Body of pancreas (tissue), 4 donors: Measurements from ENCODE around the gene SPIRE2. TPM values are rescaled to one million over a fixed set of nuclear protein-coding genes. Genes with fewer than 3 reads are reported as not detected.
"Not testable (repeated sequence)": the region's sequence is repeated elsewhere in the genome, so short reads cannot be mapped to it uniquely, and the experiment has no call there.

Experiments
- ATAC-seq: fragments of 150-250 bp; one replicate; pipeline ENCODE4 v1.9.1; 2016
- DNase-seq, 4 donors: peaks; one replicate each; pipeline ENCODE4 v3.0.0-alpha.2; 2019
- H3K27ac ChIP-seq, 4 donors: fragments of 200-600 bp; sonication (generic); 1 replicate in 3 of 4; 2 replicates in 1 of 4; pipeline versions ENCODE4 v1.5.1 to v1.6.1; 2016 to 2019; ENCODE audit warnings: mild to moderate bottlenecking in 1 of 4, mixed read lengths in 1 of 4, moderate library complexity in 1 of 4
- H3K27me3 ChIP-seq, 2 donors: fragments of 200-600 bp; sonication (generic); one replicate each; pipeline ENCODE4 v1.6.0; 2016; ENCODE audit warnings: mild to moderate bottlenecking in 1 of 2
- H3K36me3 ChIP-seq, 2 donors: fragments of 200-600 bp; sonication (generic); replicated peaks in 1 of 2; 2 replicates each; pipeline ENCODE4 v1.5.1; 2016; ENCODE audit warnings: low read depth in 2 of 2; ENCODE audit not compliant: insufficient read depth in 1 of 2
- H3K4me1 ChIP-seq: fragments of 200-600 bp; sonication (generic); one replicate; pipeline ENCODE4 v1.6.0; 2016
- H3K4me3 ChIP-seq, 2 donors: fragments of 200-600 bp; sonication (generic); 1 replicate in 1 of 2; 2 replicates in 1 of 2; pipeline ENCODE4 v1.5.1; 2016 to 2019
- H3K9me3 ChIP-seq, 3 donors: fragments of 200-600 bp; sonication (generic); 1 replicate in 2 of 3; 2 replicates in 1 of 3; pipeline ENCODE4 v1.5.1; 2016
- CTCF ChIP-seq, 7 experiments: fragments of 450-650 bp in 4 of 7; fragments of 200-600 bp in 3 of 7; sonication (generic) in 3 of 7; IDR thresholded peaks; one replicate each; pipeline ENCODE4 v1.5.1; 2016 to 2019; ENCODE audit warnings: antibody characterized with exemption in 7 of 7
- POLR2A ChIP-seq, 3 donors: fragments of 450-650 bp; IDR thresholded peaks; one replicate each; pipeline ENCODE4 v1.6.1; 2016; ENCODE audit warnings: antibody characterized with exemption in 3 of 3, mild to moderate bottlenecking in 2 of 3
- WGBS, 2 donors: methylation state at CpG; one replicate each; pipeline ENCODE4 v1.1.5; 2017; 5-methylcytosine and 5-hydroxymethylcytosine counted together
- intact Hi-C: fragments of 100-400 bp; cut with DNase I; formaldehyde crosslinking; loops from one replicate; pipeline ENCODE4 v1.15.1; 2023
- total RNA-seq, 2 donors: library from RNA; depleted of rRNA; stranded (reverse); fragments of >200 nt; gene quantifications; one replicate each; pipeline ENCODE4 v1.1.0, GENCODE V29; 2016

Gene SPIRE2
- total RNA-seq, 2 donors from 2014 or later = 7.3 to 7.6 TPM

GRCh38 chr16:89831810-89832328 is 3.6 kb downstream of the SPIRE2 start:
- peaks cover 17% of the 10 kb centered on the region for H3K4me1 ChIP-seq
- intact Hi-C loops = no loop called here

GRCh38 chr16:89833664-89834363 is 5.5 kb downstream of the SPIRE2 start:
- not testable (repeated sequence) for ATAC-seq

More at GRCh38 chr16:89831810-89832328, 3.6 kb downstream of the SPIRE2 start:
- no peak overlapping the region for H3K27ac ChIP-seq
- WGBS, 2 donors = 90 to 93% methylated on average over 11 to 23 of the region's 25 CpGs
- H3K9me3 ChIP-seq = no peaks in the 10 kb centered on the region
- DNase-seq = no peak
- no peaks in the 10 kb centered on the region for H3K36me3 ChIP-seq
- no peak for ATAC-seq
- no peak overlapping the region for H3K4me3 ChIP-seq
- TF ChIP-seq CTCF (IDR thresholded peaks at IDR 0.05) = no peak
- no peak for TF ChIP-seq POLR2A (IDR thresholded peaks at IDR 0.05)
- no peaks in the 10 kb centered on the region for H3K27me3 ChIP-seq

GRCh38 chr16:89834813-89835363 is 6.6 kb downstream of the SPIRE2 start:
- H3K27ac ChIP-seq, H3K9me3 ChIP-seq, H3K4me1 ChIP-seq, DNase-seq, H3K4me3 ChIP-seq, intact Hi-C loops, H3K36me3 ChIP-seq, H3K27me3 ChIP-seq, ATAC-seq: not testable (repeated sequence)
- WGBS, 2 donors = 94 to 95% methylated on average over 23 to 42 of the region's 42 CpGs

More at GRCh38 chr16:89833664-89834363, 5.5 kb downstream of the SPIRE2 start:
- intact Hi-C loops, H3K27me3 ChIP-seq, H3K27ac ChIP-seq, H3K36me3 ChIP-seq, H3K4me3 ChIP-seq, DNase-seq, H3K9me3 ChIP-seq: not testable (repeated sequence)
- WGBS, 2 donors = 92% methylated on average over 27 to 39 of the region's 39 CpGs
- H3K4me1 ChIP-seq = peaks cover 11% of the 10 kb centered on the region

GRCh38 chr16:89836484-89836883 is 8.2 kb downstream of the SPIRE2 start:
- ATAC-seq, H3K36me3 ChIP-seq, H3K27me3 ChIP-seq, H3K9me3 ChIP-seq, DNase-seq, H3K4me3 ChIP-seq, intact Hi-C loops, H3K27ac ChIP-seq, H3K4me1 ChIP-seq: not testable (repeated sequence)
- 82% methylated on average over 15 of the region's 15 CpGs for WGBS, 2 donors

- 87% methylated on average over 10 to 16 of the region's 17 CpGs for WGBS, 2 donors
- no peak overlapping the region for H3K27ac ChIP-seq
- no peaks in the 10 kb centered on the region for H3K9me3 ChIP-seq
- no peaks in the 10 kb centered on the region for H3K27me3 ChIP-seq
- no peaks in the 10 kb centered on the region for H3K36me3 ChIP-seq
- peaks cover 4% of the 10 kb centered on the region for H3K4me1 ChIP-seq
- H3K4me3 ChIP-seq = no peak overlapping the region
- intact Hi-C loops = no loop called here
- DNase-seq (no peak), ATAC-seq (peak; percentile 23)
- TF ChIP-seq POLR2A (IDR thresholded peaks at IDR 0.05) (no peak), CTCF (IDR thresholded peaks at IDR 0.05) (no peak)
Observed at GRCh38 chr16:89837014-89837546, 8.8 kb downstream of the SPIRE2 start.

- Histone ChIP-seq H3K27ac (no peak overlapping the region), H3K9me3 (no peaks in the 10 kb centered on the region), H3K4me3 (no peak overlapping the region), H3K36me3 (no peaks in the 10 kb centered on the region), H3K27me3 (no peaks in the 10 kb centered on the region), H3K4me1 (peaks cover 4% of the 10 kb centered on the region)
- DNase-seq = peak in 1 of 4 donors; percentile 19
- intact Hi-C loops = no loop called here
- no peak for ATAC-seq
- WGBS, 2 donors = 68 to 71% methylated on average over 9 to 10 of the region's 10 CpGs
- TF ChIP-seq CTCF (IDR thresholded peaks at IDR 0.05) = no peak
- no peak for TF ChIP-seq POLR2A (IDR thresholded peaks at IDR 0.05)
Observed at GRCh38 chr16:89841275-89841674, 13.0 kb downstream of the SPIRE2 start.
